Psoas muscle (tissue), 8 donors: Measurements from ENCODE around the gene ILDR1. TPM values are rescaled to one million over a fixed set of nuclear protein-coding genes. Genes with fewer than 3 reads are reported as not detected.

Source experiments
- ATAC-seq, 4 donors: fragments of 200-7000 bp; cut with Tn5 transposase; one replicate each; pipeline ENCODE4 v1.9.1; 2020; ENCODE audit warnings: moderate library complexity in 3 of 4, mild to moderate bottlenecking in 2 of 4
- DNase-seq, 2 donors: peaks; one replicate each; pipeline ENCODE4 v3.0.0-alpha.2; 2020
- H3K27ac ChIP-seq: fragments of 200-600 bp; one replicate; pipeline ENCODE4 v1.8.0; 2022
- H3K27me3 ChIP-seq, 3 donors: fragments of 200-600 bp in 1 of 3; one replicate each; pipeline versions ENCODE4 v1.6.1 to v1.8.0; 2013 to 2022; ENCODE audit warnings: low read length in 2 of 3, mild to moderate bottlenecking in 2 of 3, moderate library complexity in 1 of 3; ENCODE audit not compliant: insufficient read depth in 3 of 3
- H3K36me3 ChIP-seq, 2 donors: fragments of 200-600 bp in 1 of 2; one replicate each; pipeline versions ENCODE4 v1.6.1 to v1.8.0; 2013 to 2022; ENCODE audit warnings: low read depth in 1 of 2, mild to moderate bottlenecking in 1 of 2, moderate library complexity in 1 of 2; ENCODE audit not compliant: insufficient read depth in 1 of 2
- H3K4me1 ChIP-seq: fragments of 200-600 bp; one replicate; pipeline ENCODE4 v1.8.0; 2022
- H3K4me3 ChIP-seq: fragments of 200-600 bp; one replicate; pipeline ENCODE4 v1.8.0; 2022; ENCODE audit warnings: mild to moderate bottlenecking
- H3K9me3 ChIP-seq: fragments of 200-600 bp; one replicate; pipeline ENCODE4 v1.8.0; 2022
- WGBS, 3 donors: extraction: QIAGEN DNeasy Blood & Tissue Kit; methylation state at CpG; one replicate each; pipeline versions ENCODE4 v1.1.6 to v1.1.7; 2013; 5-methylcytosine and 5-hydroxymethylcytosine counted together
- intact Hi-C, 2 donors: fragments of 100-400 bp; cut with DNase I; formaldehyde crosslinking; loops; one replicate each; pipeline versions ENCODE4 v1.11.0 to v1.14.2; 2022
- polyA plus RNA-seq, 3 donors: library from polyadenylated mRNA; stranded (reverse); fragments of 200-250 nt; gene quantifications; one replicate each; pipeline ENCODE4 v1.2.3, GENCODE V29; 2013
- total RNA-seq, 4 donors: library from RNA; stranded (reverse); fragmentation: NEBNext Ultra II Directional in 2 of 4; extraction: Animal tissue kit (Norgen Biotek cat#: 25700) in 2 of 4; gene quantifications; one replicate each; pipeline versions ENCODE4 v1.2.1 to v1.2.4, GENCODE V29; 2021 to 2023
- TF ChIP-seq, protein P1 (sequence below): fragments of 200-600 bp; IDR thresholded peaks from one replicate; pipeline ENCODE4 v1.8.0; 2022; ENCODE audit warnings: antibody characterized with exemption
- donor health status: healthy with polysubstance abuse.
- donor health status: DM: no; HTN: no; CAD: no; lungs with moderate emphysema.
- donor health status: Bipolar disorder and iron deficiency.
- donor health status: healthy.
- donor health status: DM: yes; HTN: yes; CAD: no.
- donor health status: DM: no; HTN: no; CAD: no.
- donor health status: DM: no; HTN: no; CAD: no.
- donor health status: DM: yes; HTN: yes; CAD: no.

The ILDR1 gene
- total and polyA plus RNA-seq, 7 donors: not detected

DNA sequence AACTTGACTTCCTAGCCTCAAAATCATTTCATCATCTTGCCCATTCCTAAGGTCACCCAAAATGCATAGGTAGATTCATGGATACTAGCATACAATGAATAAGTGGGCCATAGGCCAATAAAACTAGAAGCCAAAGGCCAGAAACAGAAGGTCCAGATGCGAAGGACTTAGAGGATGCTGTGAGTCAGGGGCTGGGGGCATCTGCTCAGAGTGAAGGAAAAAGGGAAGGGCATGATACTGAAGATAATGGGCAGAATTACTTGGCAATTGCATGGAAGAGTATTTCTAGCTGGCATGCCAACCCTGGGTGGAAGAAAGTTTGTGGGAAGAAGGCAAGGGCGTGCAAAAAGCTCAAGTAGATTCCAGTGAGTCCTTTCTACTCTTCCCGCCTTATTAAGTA is 27.5 kb downstream of the ILDR1 start:
- ATAC-seq (no peak), DNase-seq (no peak)
- 66 to 81% (median 79%) methylated on average over 3 of the region's 3 CpGs for WGBS, 3 donors
- H3K4me3 ChIP-seq: no peak overlapping the region
- H3K27me3 ChIP-seq: no peaks in the 10 kb centered on the region
- intact Hi-C loops: loop anchor here in 1 of 2 donors (10.0 kb wide), 1 partner anchor 450 kb away; the partner anchor contains the start of gene POLQ
- peak overlapping the region; percentile 50 for H3K27ac ChIP-seq
- no peaks in the 10 kb centered on the region for H3K4me1 ChIP-seq
- TF ChIP-seq, protein P1, sequence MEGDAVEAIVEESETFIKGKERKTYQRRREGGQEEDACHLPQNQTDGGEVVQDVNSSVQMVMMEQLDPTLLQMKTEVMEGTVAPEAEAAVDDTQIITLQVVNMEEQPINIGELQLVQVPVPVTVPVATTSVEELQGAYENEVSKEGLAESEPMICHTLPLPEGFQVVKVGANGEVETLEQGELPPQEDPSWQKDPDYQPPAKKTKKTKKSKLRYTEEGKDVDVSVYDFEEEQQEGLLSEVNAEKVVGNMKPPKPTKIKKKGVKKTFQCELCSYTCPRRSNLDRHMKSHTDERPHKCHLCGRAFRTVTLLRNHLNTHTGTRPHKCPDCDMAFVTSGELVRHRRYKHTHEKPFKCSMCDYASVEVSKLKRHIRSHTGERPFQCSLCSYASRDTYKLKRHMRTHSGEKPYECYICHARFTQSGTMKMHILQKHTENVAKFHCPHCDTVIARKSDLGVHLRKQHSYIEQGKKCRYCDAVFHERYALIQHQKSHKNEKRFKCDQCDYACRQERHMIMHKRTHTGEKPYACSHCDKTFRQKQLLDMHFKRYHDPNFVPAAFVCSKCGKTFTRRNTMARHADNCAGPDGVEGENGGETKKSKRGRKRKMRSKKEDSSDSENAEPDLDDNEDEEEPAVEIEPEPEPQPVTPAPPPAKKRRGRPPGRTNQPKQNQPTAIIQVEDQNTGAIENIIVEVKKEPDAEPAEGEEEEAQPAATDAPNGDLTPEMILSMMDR: no peak
- no peaks in the 10 kb centered on the region for H3K36me3 ChIP-seq
- H3K9me3 ChIP-seq: no peaks in the 10 kb centered on the region

DNA sequence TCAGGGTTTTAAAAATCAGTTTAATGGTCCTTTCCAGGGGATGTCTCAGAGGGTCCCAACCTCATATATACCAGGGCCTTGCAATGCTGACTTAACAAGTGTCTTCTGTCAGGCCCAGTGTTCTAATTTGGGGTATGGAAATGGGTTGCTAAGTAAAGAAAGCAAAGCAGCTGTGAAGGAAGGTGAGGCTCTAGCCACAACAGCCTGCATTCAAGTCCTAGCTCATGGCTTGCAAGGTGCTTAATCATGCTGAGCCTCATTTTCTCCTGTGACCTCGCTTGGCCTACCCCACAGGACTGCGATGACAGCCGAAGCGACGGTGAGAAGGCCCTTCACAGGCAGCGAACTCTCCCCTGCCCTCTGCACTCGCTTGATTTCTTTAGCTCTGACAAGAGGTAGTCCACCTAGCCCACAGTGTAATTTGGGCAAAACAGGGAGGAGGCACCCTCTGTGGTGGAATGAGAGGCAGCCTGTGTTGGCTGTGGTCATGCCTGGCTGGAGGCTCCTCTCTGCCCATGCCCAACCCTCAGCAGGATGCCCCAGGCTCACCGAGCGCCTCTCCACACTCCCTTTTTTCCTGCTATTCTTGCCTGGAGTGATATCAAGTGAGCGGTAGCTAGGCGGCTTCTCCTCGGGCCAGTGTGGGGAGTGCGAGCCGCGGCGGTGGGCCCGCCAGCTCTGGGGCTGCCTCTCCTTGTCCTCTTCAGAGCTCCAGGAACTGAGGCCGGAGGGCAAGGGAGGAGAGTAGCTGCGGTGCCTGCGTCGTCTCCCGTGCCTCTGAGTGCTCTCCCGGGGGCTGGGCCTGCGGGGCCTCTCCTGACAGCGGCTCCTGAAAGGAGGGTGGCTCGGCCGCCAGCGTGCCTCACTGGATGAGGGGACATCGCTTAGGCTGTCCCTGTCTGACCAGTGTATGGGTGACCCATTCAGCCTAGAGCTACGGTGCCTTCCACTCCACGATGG is 29.2 kb downstream of the ILDR1 start:
- Histone ChIP-seq H3K27ac (no peak overlapping the region), H3K9me3 (no peaks in the 10 kb centered on the region), H3K36me3 (no peaks in the 10 kb centered on the region), H3K4me1 (no peaks in the 10 kb centered on the region), H3K27me3 (no peaks in the 10 kb centered on the region), H3K4me3 (no peak overlapping the region)
- TF ChIP-seq, protein P1: no peak
- DNase-seq (no peak), ATAC-seq (no peak)
- 92 to 95% (median 92%) methylated on average over 31 of the region's 31 CpGs for WGBS, 3 donors
- intact Hi-C loops: loop anchor here in 1 of 2 donors (10.0 kb wide), 1 partner anchor 448 kb away; the partner anchor contains the start of gene POLQ

DNA sequence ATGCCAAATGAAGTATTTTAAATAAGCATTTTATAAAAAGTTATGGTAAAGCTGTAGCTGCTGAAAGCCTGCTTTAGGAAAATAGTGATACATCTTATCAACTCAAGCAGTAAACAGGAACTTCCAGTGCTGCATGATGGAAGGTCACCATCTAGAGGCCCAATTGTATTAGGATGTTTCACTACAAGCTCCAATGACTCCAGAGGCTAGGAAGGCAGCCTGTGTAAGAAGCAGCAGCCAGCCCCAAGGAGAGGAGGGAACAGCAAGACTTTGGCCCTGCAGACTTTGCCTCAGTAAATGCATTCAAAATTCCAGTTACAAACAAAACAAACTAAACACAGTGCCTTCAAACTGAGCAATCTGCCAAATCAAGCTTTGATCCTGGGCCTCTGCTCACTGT is 32.1 kb downstream of the ILDR1 start:
- intact Hi-C loops: loop anchor here in 1 of 2 donors (10.0 kb wide), 1 partner anchor 445 kb away; the partner anchor contains the start of gene POLQ
- H3K4me1 ChIP-seq: no peaks in the 10 kb centered on the region
- TF ChIP-seq, protein P1: no peak
- no peaks in the 10 kb centered on the region for H3K27me3 ChIP-seq
- no peak overlapping the region for H3K27ac ChIP-seq
- no peaks in the 10 kb centered on the region for H3K9me3 ChIP-seq
- DNase-seq: no peak
- no peaks in the 10 kb centered on the region for H3K36me3 ChIP-seq
- ATAC-seq: no peak
- H3K4me3 ChIP-seq: no peak overlapping the region

DNA sequence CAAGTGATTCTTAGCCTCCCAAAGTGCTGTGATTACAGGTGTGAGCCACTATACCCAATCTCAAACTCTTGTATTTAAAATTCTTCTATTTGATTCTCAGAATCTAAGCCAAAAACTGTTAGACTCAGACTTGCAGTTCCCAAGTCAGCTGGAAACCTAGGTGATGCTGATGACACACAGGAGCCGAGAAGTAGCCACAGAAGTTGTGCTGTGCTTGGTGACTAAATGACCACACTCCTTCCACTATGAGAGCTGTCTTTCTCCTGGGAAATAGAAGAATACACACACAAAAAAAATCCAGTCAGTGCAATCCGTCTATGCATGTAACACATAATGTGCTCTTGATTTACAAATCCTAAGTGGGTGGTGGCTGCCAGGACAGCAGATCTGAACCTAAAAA is 33.9 kb downstream of the ILDR1 start:
- 64 to 71% (median 67%) methylated on average over 2 of the region's 2 CpGs for WGBS, 3 donors
- H3K27me3 ChIP-seq: no peaks in the 10 kb centered on the region
- DNase-seq: no peak
- no peaks in the 10 kb centered on the region for H3K36me3 ChIP-seq
- no peak for ATAC-seq
- no peaks in the 10 kb centered on the region for H3K9me3 ChIP-seq
- H3K4me1 ChIP-seq: no peaks in the 10 kb centered on the region
- intact Hi-C loops: no loop called here
- H3K27ac ChIP-seq: no peak overlapping the region
- TF ChIP-seq, protein P1: no peak
- H3K4me3 ChIP-seq: no peak overlapping the region
